ENCODE results near the gene ETHE1.

- TF ChIP-seq POLR2A (IDR thresholded peaks at IDR 0.05) (no peak), POLR2AphosphoS5 (IDR thresholded peaks at IDR 0.05) (no peak), CTCF (IDR thresholded peaks at IDR 0.05) (no peak)
Measured at GRCh38 chr19:43534305-43534815, 7.4 kb upstream of the ETHE1 start.
